Esophagus squamous epithelium (tissue), 5 donors: ENCODE results near the gene STAB1. TPM values are rescaled to one million over a fixed set of nuclear protein-coding genes. Genes with fewer than 3 reads are reported as not detected.

Experiments
- DNase-seq: peaks from one replicate; lab custom pipeline; 2025; lab: John Stamatoyannopoulos, UW
- H3K27ac ChIP-seq, 4 donors: fragments of 200-600 bp; sonication (generic); one replicate each; pipeline ENCODE4 v1.5.1; 2016 to 2019; ENCODE audit warnings: mild to moderate bottlenecking in 1 of 4
- H3K27me3 ChIP-seq, 4 donors: fragments of 200-600 bp; sonication (generic); 1 replicate in 3 of 4; 2 replicates in 1 of 4; pipeline versions ENCODE4 v1.5.1 to v1.6.0; 2017 to 2021; ENCODE audit warnings: antibody characterized with exemption in 1 of 4
- H3K36me3 ChIP-seq, 3 donors: fragments of 200-600 bp; sonication (generic); one replicate each; pipeline ENCODE4 v1.5.1; 2016 to 2019
- H3K4me1 ChIP-seq, 3 donors: fragments of 200-600 bp; sonication (generic); one replicate each; pipeline ENCODE4 v1.5.1; 2017 to 2019
- H3K4me3 ChIP-seq, 4 donors: fragments of 200-600 bp; sonication (generic); 1 replicate in 3 of 4; 2 replicates in 1 of 4; pipeline ENCODE4 v1.5.1; 2016 to 2019; ENCODE audit warnings: mild to moderate bottlenecking in 2 of 4, moderate library complexity in 1 of 4
- H3K9me3 ChIP-seq, 3 donors: fragments of 200-600 bp; sonication (generic); one replicate each; pipeline ENCODE4 v1.5.1; 2016 to 2019
- CTCF ChIP-seq, 6 experiments: fragments of 450-650 bp in 4 of 6; fragments of 200-600 bp in 2 of 6; sonication (generic) in 2 of 6; IDR thresholded peaks; one replicate each; pipeline ENCODE4 v1.5.1; 2016 to 2019; ENCODE audit warnings: antibody characterized with exemption in 6 of 6, mild to moderate bottlenecking in 4 of 6, moderate library complexity in 4 of 6
- POLR2A ChIP-seq, 4 donors: fragments of 450-650 bp; IDR thresholded peaks; one replicate each; pipeline ENCODE4 v1.6.1; 2017; ENCODE audit warnings: antibody characterized with exemption in 4 of 4, mild to moderate bottlenecking in 4 of 4, moderate library complexity in 3 of 4
- WGBS, 2 donors: methylation state at CpG; one replicate each; pipeline ENCODE4 v1.1.5; 2018; 5-methylcytosine and 5-hydroxymethylcytosine counted together
- intact Hi-C: fragments of 100-400 bp; cut with DNase I; formaldehyde crosslinking; loops from one replicate; pipeline ENCODE4 v1.15.0; 2022
- total RNA-seq, 4 donors: library from RNA; depleted of rRNA; stranded (reverse); fragments of >200 nt; gene quantifications; one replicate each; pipeline ENCODE4 v1.1.0, GENCODE V29; 2016
- donor health status: DM: yes; HTN: yes; CAD: no.

Gene STAB1
- total RNA-seq, 4 donors from 2014 or later, result 5.6 to 69.4 (median 32.3) TPM

- no peaks in the 10 kb centered on the region for H3K4me1 ChIP-seq
- 34 to 69% methylated on average over 6 to 7 of the region's 12 CpGs for WGBS, 2 donors
- DNase-seq, result no peak
- no peaks in the 10 kb centered on the region for H3K27me3 ChIP-seq
- H3K9me3 ChIP-seq, result no peaks in the 10 kb centered on the region
- no peak for TF ChIP-seq POLR2A (IDR thresholded peaks at IDR 0.05)
- H3K27ac ChIP-seq, result no peak overlapping the region
- H3K4me3 ChIP-seq, result no peak overlapping the region
- H3K36me3 ChIP-seq, result no peaks in the 10 kb centered on the region
- intact Hi-C loops, result no loop called here
Observed at GRCh38 chr3:52509753-52510328, 14.7 kb downstream of the STAB1 start.

- H3K4me1 ChIP-seq, result no peaks in the 10 kb centered on the region
- H3K27ac ChIP-seq, result no peak overlapping the region
- TF ChIP-seq CTCF (IDR thresholded peaks at IDR 0.05) (no peak), POLR2A (IDR thresholded peaks at IDR 0.05) (no peak)
- intact Hi-C loops, result no loop called here
- 86% methylated on average over 5 of the region's 7 CpGs; no CpG with 5 or more reads in 1 of the 2 donors for WGBS, 2 donors
- DNase-seq, result no peak
- no peaks in the 10 kb centered on the region for H3K9me3 ChIP-seq
- H3K4me3 ChIP-seq, result no peak overlapping the region
- no peaks in the 10 kb centered on the region for H3K27me3 ChIP-seq
- no peaks in the 10 kb centered on the region for H3K36me3 ChIP-seq
Observed at GRCh38 chr3:52511509-52511908, 16.4 kb downstream of the STAB1 start.

- WGBS, 2 donors, result 60% methylated on average over 1 of the region's 8 CpGs; no CpG with 5 or more reads in 1 of the 2 donors
- TF ChIP-seq POLR2A (IDR thresholded peaks at IDR 0.05) (no peak), CTCF (IDR thresholded peaks at IDR 0.05) (no peak)
- intact Hi-C loops, result no loop called here
- DNase-seq, result no peak
- Histone ChIP-seq H3K36me3 (no peaks in the 10 kb centered on the region), H3K27ac (no peak overlapping the region), H3K4me3 (no peak overlapping the region), H3K9me3 (no peaks in the 10 kb centered on the region), H3K4me1 (no peaks in the 10 kb centered on the region), H3K27me3 (no peaks in the 10 kb centered on the region)
Observed at GRCh38 chr3:52512105-52512504, 17.0 kb downstream of the STAB1 start.

GRCh38 chr3:52512727-52513126 lies 17.6 kb downstream of the STAB1 start:
- TF ChIP-seq POLR2A (IDR thresholded peaks at IDR 0.05), result no peak
- TF ChIP-seq CTCF (IDR thresholded peaks at IDR 0.05), result no peak
- Histone ChIP-seq H3K4me1 (no peaks in the 10 kb centered on the region), H3K27ac (no peak overlapping the region), H3K4me3 (no peak overlapping the region), H3K36me3 (no peaks in the 10 kb centered on the region), H3K9me3 (no peaks in the 10 kb centered on the region), H3K27me3 (no peaks in the 10 kb centered on the region)
- 100% methylated on average over 1 of the region's 17 CpGs; no CpG with 5 or more reads in 1 of the 2 donors for WGBS, 2 donors
- intact Hi-C loops, result no loop called here
- DNase-seq, result no peak

- Histone ChIP-seq H3K36me3 (no peaks in the 10 kb centered on the region), H3K4me1 (peaks cover 0 to 3% (median 0%) of the 10 kb centered on the region in 3 donors), H3K27ac (no peak overlapping the region), H3K9me3 (no peaks in the 10 kb centered on the region), H3K4me3 (no peak overlapping the region), H3K27me3 (no peaks in the 10 kb centered on the region)
- TF ChIP-seq POLR2A (IDR thresholded peaks at IDR 0.05) (no peak), CTCF (IDR thresholded peaks at IDR 0.05) (no peak)
- no peak for DNase-seq
- intact Hi-C loops, result no loop called here
- 60% methylated on average over 1 of the region's 7 CpGs; no CpG with 5 or more reads in 1 of the 2 donors for WGBS, 2 donors
Observed at GRCh38 chr3:52513281-52513680, 18.1 kb downstream of the STAB1 start.
